NCI-H1048 (cell line): ENCODE measurements around the gene CSE1L.
"Not testable (repeated sequence)": the region's sequence is repeated elsewhere in the genome, so short reads cannot be mapped to it uniquely, and the experiment has no call there.

Experiments used
- DNase-seq: peaks from one replicate; lab custom pipeline; 2025; lab: John Stamatoyannopoulos, UW

Gene CSE1L

DNA sequence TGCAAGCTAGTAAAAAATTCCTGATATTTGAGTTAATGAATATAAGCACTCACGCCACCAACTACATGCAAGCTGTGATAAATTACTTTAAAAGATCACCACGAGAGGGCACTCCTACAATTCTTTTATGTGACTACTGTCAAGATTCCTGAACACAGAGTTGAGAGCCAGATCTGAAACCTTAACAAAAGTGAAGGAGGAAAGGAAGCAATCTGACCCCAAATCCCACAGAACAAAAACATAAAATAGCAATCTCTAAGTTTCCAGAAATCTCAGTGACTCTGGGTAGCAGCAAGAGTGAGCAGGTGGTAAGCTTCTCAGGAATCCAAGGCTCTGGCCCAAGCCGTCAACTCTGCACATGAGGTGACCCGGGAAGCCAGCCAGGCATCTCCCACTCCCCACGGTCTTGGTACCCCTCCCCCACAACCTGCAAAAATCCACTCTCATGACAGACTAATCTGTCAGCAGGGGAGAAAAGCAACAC, 86.9 kb downstream of the CSE1L start:
- no peak for DNase-seq

- DNase-seq = no peak
Measured at GRCh38 chr20:49133571-49133970, 87.5 kb downstream of the CSE1L start.

DNA sequence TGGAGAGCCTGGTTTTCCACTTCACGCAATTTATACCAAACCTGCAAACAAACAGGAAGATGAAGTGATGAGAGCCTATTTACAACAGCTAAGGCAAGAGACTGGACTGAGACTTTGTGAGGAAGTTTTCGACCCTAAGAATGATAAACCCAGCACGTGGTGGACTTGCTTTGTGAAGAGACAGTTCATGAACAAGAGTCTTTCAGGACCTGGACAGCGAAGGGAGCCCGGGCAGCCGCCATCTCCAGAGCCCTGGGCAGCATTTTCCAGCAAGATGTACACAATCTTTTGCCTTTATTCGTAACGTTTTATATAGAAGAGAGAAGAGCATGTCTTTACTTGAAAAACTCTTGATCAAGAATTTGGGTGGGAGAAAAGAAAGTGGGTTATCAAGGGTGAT, 88.7 kb downstream of the CSE1L start:
- DNase-seq = not testable (repeated sequence)

GRCh38 chr20:49136817-49137571, 90.9 kb downstream of the CSE1L start:
- no peak for DNase-seq

- DNase-seq = no peak
Measured at GRCh38 chr20:49138431-49138830, 92.3 kb downstream of the CSE1L start.

GRCh38 chr20:49140411-49140810, 94.3 kb downstream of the CSE1L start:
- DNase-seq = no peak

DNA sequence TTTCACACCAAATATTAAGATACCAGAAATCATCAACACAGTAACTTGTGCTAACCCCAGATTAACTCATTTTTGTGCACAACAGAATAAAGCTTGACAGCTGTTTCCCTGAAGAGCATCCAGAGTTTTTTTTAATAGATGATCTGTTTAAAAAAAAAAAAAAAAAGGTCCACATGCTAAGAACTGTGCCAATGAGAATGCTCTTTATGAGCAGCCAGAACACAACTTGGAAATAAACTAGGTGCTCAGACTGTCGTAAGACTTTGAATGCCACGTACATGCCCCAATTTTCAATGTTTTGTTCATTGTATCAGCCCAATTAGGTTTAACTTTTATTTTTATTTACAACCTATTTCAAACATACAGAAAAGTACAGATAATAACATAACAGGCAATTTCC, 94.7 kb downstream of the CSE1L start:
- no peak for DNase-seq
